ENCODE data around the gene IRF9.

GRCh38 chr14:24185026-24185425, 24.0 kb downstream of the IRF9 start:
- TF ChIP-seq AFF4 (CRISPR knock-in tag; IDR thresholded peaks at IDR 0.05; ENCODE audit: borderline replicate concordance) (no peak), CTCF (IDR thresholded peaks at IDR 0.05) (no peak), JUN (CRISPR knock-in tag; IDR thresholded peaks at IDR 0.05) (no peak), E2F5 (CRISPR knock-in tag; IDR thresholded peaks at IDR 0.05) (no peak), ZBTB21 (CRISPR knock-in tag; IDR thresholded peaks at IDR 0.05; ENCODE audit: borderline replicate concordance) (no peak), FOXP1 (CRISPR knock-in tag; IDR thresholded peaks at IDR 0.05; ENCODE audit: borderline replicate concordance) (no peak), FOXK1 (CRISPR knock-in tag; IDR thresholded peaks at IDR 0.05) (no peak), MAX (CRISPR knock-in tag; IDR thresholded peaks at IDR 0.05) (no peak), ZNF121 (CRISPR knock-in tag; IDR thresholded peaks at IDR 0.05) (no peak), OVOL2 (CRISPR knock-in tag; IDR thresholded peaks at IDR 0.05; ENCODE audit: borderline replicate concordance) (no peak), HMGXB4 (CRISPR knock-in tag; IDR thresholded peaks at IDR 0.05) (no peak), PREB (CRISPR knock-in tag; IDR thresholded peaks at IDR 0.05; ENCODE audit: borderline replicate concordance) (no peak), ZNF232 (CRISPR knock-in tag; IDR thresholded peaks at IDR 0.05) (no peak), CBFB (CRISPR knock-in tag; IDR thresholded peaks at IDR 0.05; ENCODE audit: low read depth) (no peak)

All from WTC11 (cell line).